22Rv1 (cell line): ENCODE results near the gene TP53BP1.
A peak's percentile ranks its signal among the peaks of the same experiment; 100 is the strongest.

Experiments used
- H3K27ac ChIP-seq: fragments of 450-650 bp; 2 replicates; pipeline ENCODE4 v1.5.1; 2017
- CTCF ChIP-seq: fragments of 450-650 bp; IDR thresholded peaks from 2 replicates; pipeline ENCODE4 v1.5.1; 2017; ENCODE audit warnings: mild to moderate bottlenecking
- ZFX ChIP-seq: fragments of 450-650 bp; IDR thresholded peaks from 2 replicates; pipeline ENCODE4 v1.6.1; 2017; ENCODE audit warnings: antibody characterized with exemption, borderline replicate concordance

TP53BP1 gene

GRCh38 chr15:43513550-43513949, 20.6 kb upstream of the TP53BP1 start:
- H3K27ac ChIP-seq: no peak overlapping the region
- no peak for TF ChIP-seq ZFX
- TF ChIP-seq CTCF: no peak

GRCh38 chr15:43511012-43511885, 18.3 kb upstream of the TP53BP1 start:
- TF ChIP-seq ZFX (no peak), CTCF (peak; percentile 58)
- peak overlapping the region; percentile 81 for H3K27ac ChIP-seq

GRCh38 chr15:43510200-43511011, 17.4 kb upstream of the TP53BP1 start:
- TF ChIP-seq CTCF (no peak; the same call in 1 of the 2 replicates), ZFX (no peak)
- H3K27ac ChIP-seq: peak overlapping the region; percentile 81

GRCh38 chr15:43509660-43510199, 16.8 kb upstream of the TP53BP1 start:
- TF ChIP-seq ZFX (no peak), CTCF (no peak)
- H3K27ac ChIP-seq: peak overlapping the region; percentile 81

- H3K27ac ChIP-seq: peak overlapping the region; percentile 81
- no peak for TF ChIP-seq ZFX
- TF ChIP-seq CTCF: no peak
These were observed 16.2 kb upstream of the TP53BP1 start for GRCh38 chr15:43508991-43509659.

GRCh38 chr15:43508421-43508820, 15.5 kb upstream of the TP53BP1 start:
- no peak overlapping the region for H3K27ac ChIP-seq

More at GRCh38 chr15:43508421-43508820, 15.5 kb upstream of the TP53BP1 start:
- TF ChIP-seq ZFX (no peak), CTCF (no peak)
